ENCODE data around the gene AMBP. TPM values are rescaled to one million over a fixed set of nuclear protein-coding genes. Genes with fewer than 3 reads are reported as not detected.

AMBP gene
- total RNA-seq, 2 donors from 2014 or later = 0.68 to 2.9 TPM

GRCh38 chr9:114071197-114071795 lies 6.8 kb downstream of the AMBP start:
- Histone ChIP-seq H3K27ac (ENCODE audit: low read depth, low read length) (no peak overlapping the region), H3K4me1 (ENCODE audit: control insufficient read depth, insufficient read depth, low read length) (no peaks in the 10 kb centered on the region), H3K4me3 (ENCODE audit: low read length) (no peak overlapping the region), H3K9me3 (ENCODE audit: control insufficient read depth, low read length) (no peaks in the 10 kb centered on the region), H3K9ac (ENCODE audit: extremely low read depth, low read length, poor library complexity, severe bottlenecking) (no peak overlapping the region), H3K27me3 (ENCODE audit: control insufficient read depth, insufficient read depth, low read length, poor library complexity, severe bottlenecking) (no peaks in the 10 kb centered on the region), H3K36me3 (ENCODE audit: control insufficient read depth, insufficient read depth, low read length) (no peaks in the 10 kb centered on the region)
- Mint-ChIP-seq H3K4me3 (no peak overlapping the region), H3K9me3 (no peaks in the 10 kb centered on the region), H3K27me3 (ENCODE audit: insufficient read depth) (peaks cover 17% of the 10 kb centered on the region), H3K4me1 (peaks cover 4% of the 10 kb centered on the region), H3K27ac (no peak overlapping the region), H3K36me3 (ENCODE audit: low read depth) (no peaks in the 10 kb centered on the region)
- TF ChIP-seq CTCF (conservative IDR thresholded peaks at IDR 0.05) = no peak
- DNase-seq = no peak
- 90 to 100% methylated on average over 2 to 7 of the region's 7 CpGs for WGBS, 2 experiments (ENCODE audit: insufficient coverage in 1 of 2, insufficient read length in 1 of 2)

GRCh38 chr9:114070188-114071103 lies 7.7 kb downstream of the AMBP start:
- no peak for DNase-seq
- TF ChIP-seq CTCF (conservative IDR thresholded peaks at IDR 0.05) = no peak
- Histone ChIP-seq H3K9me3 (ENCODE audit: control insufficient read depth, low read length) (no peaks in the 10 kb centered on the region), H3K4me1 (ENCODE audit: control insufficient read depth, insufficient read depth, low read length) (no peaks in the 10 kb centered on the region), H3K9ac (ENCODE audit: extremely low read depth, low read length, poor library complexity, severe bottlenecking) (no peak overlapping the region), H3K4me3 (ENCODE audit: low read length) (no peak overlapping the region), H3K27me3 (ENCODE audit: control insufficient read depth, insufficient read depth, low read length, poor library complexity, severe bottlenecking) (no peaks in the 10 kb centered on the region), H3K27ac (ENCODE audit: low read depth, low read length) (no peak overlapping the region), H3K36me3 (ENCODE audit: control insufficient read depth, insufficient read depth, low read length) (no peaks in the 10 kb centered on the region)
- Mint-ChIP-seq H3K4me1 (peaks cover 4% of the 10 kb centered on the region), H3K36me3 (ENCODE audit: low read depth) (no peaks in the 10 kb centered on the region), H3K27ac (no peak overlapping the region), H3K9me3 (no peaks in the 10 kb centered on the region), H3K27me3 (ENCODE audit: insufficient read depth) (peaks cover 9% of the 10 kb centered on the region), H3K4me3 (no peak overlapping the region)
- 91 to 94% methylated on average over 11 to 17 of the region's 17 CpGs for WGBS, 2 experiments (ENCODE audit: insufficient coverage in 1 of 2, insufficient read length in 1 of 2)

- WGBS, 2 experiments (ENCODE audit: insufficient coverage in 1 of 2, insufficient read length in 1 of 2) = 88 to 95% methylated on average over 4 to 9 of the region's 9 CpGs
- Mint-ChIP-seq H3K27me3 (ENCODE audit: insufficient read depth) (peaks cover 3% of the 10 kb centered on the region), H3K4me1 (peaks cover 4% of the 10 kb centered on the region), H3K27ac (no peak overlapping the region), H3K36me3 (ENCODE audit: low read depth) (no peaks in the 10 kb centered on the region), H3K4me3 (no peak overlapping the region), H3K9me3 (no peaks in the 10 kb centered on the region)
- no peak overlapping the region for H3K4me3 ChIP-seq (ENCODE audit: low read length)
- TF ChIP-seq CTCF (conservative IDR thresholded peaks at IDR 0.05) = no peak
- no peaks in the 10 kb centered on the region for H3K4me1 ChIP-seq (ENCODE audit: control insufficient read depth, insufficient read depth, low read length)
- no peak for DNase-seq
- H3K36me3 ChIP-seq (ENCODE audit: control insufficient read depth, insufficient read depth, low read length) = no peaks in the 10 kb centered on the region
- H3K27me3 ChIP-seq (ENCODE audit: control insufficient read depth, insufficient read depth, low read length, poor library complexity, severe bottlenecking) = no peaks in the 10 kb centered on the region
- H3K9ac ChIP-seq (ENCODE audit: extremely low read depth, low read length, poor library complexity, severe bottlenecking) = no peak overlapping the region
- H3K27ac ChIP-seq (ENCODE audit: low read depth, low read length) = no peak overlapping the region
- H3K9me3 ChIP-seq (ENCODE audit: control insufficient read depth, low read length) = no peaks in the 10 kb centered on the region
Observed at GRCh38 chr9:114069476-114070187, 8.5 kb downstream of the AMBP start.
